Measurements from ENCODE around the gene CD40. TPM values are rescaled to one million over a fixed set of nuclear protein-coding genes. Genes with fewer than 3 reads are reported as not detected.

CD40 gene
- total and polyA plus RNA-seq, 2 of the 8 experiments (the other 6 are each of a cell fraction or from before 2014, with no cell fraction given) = 14.5 to 18.8 TPM

DNA sequence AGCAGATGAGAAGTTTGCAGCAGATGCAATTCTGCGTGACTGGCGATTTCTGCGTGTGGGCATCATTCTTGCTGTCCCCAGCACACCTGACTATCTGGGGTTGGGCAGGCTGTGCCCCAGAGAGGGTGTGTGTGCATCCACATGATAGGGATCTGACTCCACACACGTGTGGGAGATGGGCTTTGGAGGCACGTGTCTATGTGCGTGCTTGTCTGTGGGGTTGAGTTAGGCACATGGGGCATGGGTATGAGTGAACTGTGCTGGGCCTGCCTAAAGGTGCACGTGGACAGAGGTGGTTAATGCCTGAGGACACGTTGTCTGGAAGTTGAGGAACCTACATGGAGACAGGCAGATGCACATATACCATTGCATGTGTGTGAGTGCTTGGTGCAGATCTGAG, 50.3 kb downstream of the CD40 start:
- Histone ChIP-seq H3K27ac (ENCODE audit: low read depth, low read length) (no peak overlapping the region), H3K18ac (ENCODE audit: extremely low read depth, low read length) (no peak overlapping the region), H4K8ac (ENCODE audit: extremely low read depth, insufficient read depth, low read length) (no peak overlapping the region), H2BK20ac (ENCODE audit: low read length) (no peak overlapping the region), H3K9me3 (ENCODE audit: insufficient read depth in 2 of 2, low read depth in 1 of 2, low read length in 1 of 2) (no peaks in the 10 kb centered on the region), H3K23me2 (ENCODE audit: low read depth, low read length) (no peaks in the 10 kb centered on the region; the same call in 1 of the 2 replicates), H2BK5ac (ENCODE audit: low read depth, low read length) (no peak overlapping the region), H2BK15ac (ENCODE audit: low read length) (no peak overlapping the region), H2BK12ac (ENCODE audit: low read depth, low read length) (no peak overlapping the region), H4K20me1 (replicated peaks in 1 of 2; ENCODE audit: control insufficient read depth in 1 of 2, insufficient read depth in 2 of 2, low read length in 2 of 2) (peaks cover 0 to 2% of the 10 kb centered on the region in 2 experiments), H3K4me3 (ENCODE audit: extremely low read depth in 1 of 4, insufficient read depth in 2 of 4, low read depth in 3 of 4, low read length in 4 of 4) (no peak overlapping the region), H3K79me1 (ENCODE audit: low read depth, low read length) (no peaks in the 10 kb centered on the region), H3K4me1 (replicated peaks in 1 of 4; ENCODE audit: control insufficient read depth in 3 of 4, insufficient read depth in 4 of 4, low read length in 3 of 4) (no peaks in the 10 kb centered on the region), H4K91ac (replicated peaks; ENCODE audit: insufficient read length, low read length) (no peak overlapping the region), H3K9ac (replicated peaks in 1 of 4; ENCODE audit: extremely low read depth in 1 of 4, low read depth in 3 of 4, low read length in 3 of 4) (no peak overlapping the region), H2AFZ (ENCODE audit: low read length) (no peak overlapping the region), H3K79me2 (ENCODE audit: control insufficient read depth in 1 of 2, insufficient read depth in 2 of 2, low read length in 2 of 2) (no peaks in the 10 kb centered on the region), H4K5ac (ENCODE audit: insufficient read length, low read depth, low read length) (no peak overlapping the region), H2BK120ac (replicated peaks; ENCODE audit: low read depth, low read length) (no peak overlapping the region), H3K4me2 (ENCODE audit: insufficient read depth in 1 of 2, low read depth in 2 of 2, low read length in 2 of 2) (no peak overlapping the region), H3K27me3 (replicated peaks in 1 of 4; ENCODE audit: control insufficient read depth in 3 of 4, extremely low read depth in 1 of 4, insufficient read depth in 3 of 4, low read length in 3 of 4) (peaks cover 2 to 13% (median 10%) of the 10 kb centered on the region in 4 experiments), H2AK5ac (ENCODE audit: low read depth, low read length) (no peak overlapping the region), H3K14ac (ENCODE audit: insufficient read length) (no peak overlapping the region), H3K23ac (ENCODE audit: insufficient read length) (no peak overlapping the region), H3K56ac (replicated peaks; ENCODE audit: insufficient read length, low read depth, low read length) (no peak overlapping the region), H3K4ac (replicated peaks; ENCODE audit: insufficient read length, low read depth, low read length) (no peak overlapping the region), H3K36me3 (ENCODE audit: control insufficient read depth in 2 of 4, insufficient read depth in 4 of 4, low read length in 3 of 4) (no peaks in the 10 kb centered on the region)
- CTCF ChIA-PET (ENCODE audit: partially characterized antibody) = interaction anchor here (1.0 to 18.5 kb wide), 3 partner anchors 10 to 37 kb away, joined by 3 to 171 read pairs (median 4); no protein-coding TSS in a partner anchor
- DNase-seq (ENCODE audit: low read depth in 1 of 2, low spot score in 2 of 2) (no peak), FAIRE-seq (no peak)
- 83% methylated on average over 8 of the region's 8 CpGs; no CpG with 5 or more reads in 1 of the 2 experiments for WGBS, 2 experiments (ENCODE audit: extremely low coverage in 1 of 2, insufficient coverage in 1 of 2, insufficient read length in 1 of 2, insufficient replicate concordance in 2 of 2, low coverage in 1 of 2, low lambda C conversion rate in 2 of 2, missing lambda C conversion rate in 1 of 2)
- POLR2A ChIA-PET (ENCODE audit: partially characterized antibody) = no interaction called here
- TF ChIP-seq CBX5 (IDR thresholded peaks at IDR 0.05; ENCODE audit: low read depth, low read length) = no peak
- no peak for TF ChIP-seq RXRA (IDR thresholded peaks at IDR 0.05; ENCODE audit: insufficient read depth, low read depth, low read length)
- no peak for TF ChIP-seq TCF12 (IDR thresholded peaks at IDR 0.05; ENCODE audit: low read depth, low read length)
- TF ChIP-seq RFX5 (IDR thresholded peaks at IDR 0.05; ENCODE audit: borderline replicate concordance, low read depth, low read length) = no peak
- TF ChIP-seq POLR2AphosphoS5 (IDR thresholded peaks at IDR 0.05; ENCODE audit: low read depth, low read length) = no peak

Measured in H1 (cell line).